ENCODE measurements around the gene LRRC3.

The LRRC3 gene

DNA sequence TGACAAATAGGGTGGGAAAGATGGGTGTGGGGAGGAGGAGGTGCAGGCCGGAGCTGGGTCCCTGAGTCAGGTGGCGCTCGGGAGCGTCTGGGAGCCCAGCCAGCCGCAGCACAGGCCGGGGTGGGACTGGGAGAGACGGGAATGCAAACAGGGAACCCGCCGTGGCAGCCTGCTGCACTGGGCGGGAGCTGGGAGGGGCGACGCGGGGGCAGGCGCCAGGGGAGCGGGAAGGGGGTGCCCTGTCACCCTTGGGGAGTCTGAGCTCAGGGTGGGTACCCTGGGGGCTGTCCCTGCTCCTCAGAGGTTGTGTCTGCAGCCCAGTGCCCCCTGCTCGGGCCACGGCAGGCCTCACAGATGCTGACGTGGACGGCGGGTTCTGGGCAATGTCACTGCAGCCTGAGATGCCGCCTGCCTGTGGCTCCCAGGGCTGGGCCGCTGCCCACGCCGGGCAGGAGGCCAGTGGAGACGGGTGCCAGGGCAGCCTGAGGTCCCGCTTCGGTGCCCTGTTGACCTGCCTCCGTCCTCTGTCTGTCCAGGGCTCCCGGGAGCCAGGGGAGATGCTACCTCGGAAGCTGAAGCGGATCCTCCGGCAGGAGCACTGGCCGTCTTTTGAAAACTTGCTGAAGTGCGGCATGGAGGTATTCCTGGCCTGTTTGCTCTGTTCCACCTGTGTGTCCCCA, 16.6 kb upstream of the LRRC3 start:
- DNase-seq (ENCODE audit: extremely low spot score), result no peak
- ChIA-PET POLR2A (no interaction called here), CTCF (no interaction called here)
- TF ChIP-seq ELF4 (IDR thresholded peaks at IDR 0.05), result no peak
- TF ChIP-seq ARNT (IDR thresholded peaks at IDR 0.05), result no peak
- no peak for TF ChIP-seq HDGF (IDR thresholded peaks at IDR 0.05; ENCODE audit: borderline replicate concordance)
- TF ChIP-seq SP1 (IDR thresholded peaks at IDR 0.05), result no peak

DNA sequence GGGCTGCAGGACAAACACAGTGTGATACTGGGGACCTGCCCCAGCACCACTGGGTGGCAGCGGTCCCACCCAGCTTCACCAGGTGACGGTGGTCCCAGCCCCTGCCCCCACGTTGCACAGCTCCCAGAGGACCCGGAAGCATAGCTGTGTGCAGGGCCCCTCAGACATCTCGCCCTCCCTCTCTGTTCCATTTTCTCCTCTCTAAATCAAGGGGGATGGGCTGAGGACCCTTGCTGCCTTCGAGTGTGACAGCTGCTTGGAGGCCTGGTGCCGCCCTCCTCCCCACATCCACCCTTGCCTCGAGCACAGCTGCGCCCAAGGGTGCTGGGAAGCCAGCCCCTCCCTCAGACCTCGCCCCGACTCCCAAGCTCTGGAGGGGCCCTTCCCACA, 16.1 kb upstream of the LRRC3 start:
- DNase-seq (ENCODE audit: extremely low spot score), result no peak
- ChIA-PET CTCF (no interaction called here), POLR2A (no interaction called here)
- no peak for TF ChIP-seq BHLHE40 (IDR thresholded peaks at IDR 0.05; ENCODE audit: borderline replicate concordance)
- no peak for TF ChIP-seq ELF4 (IDR thresholded peaks at IDR 0.05)
- TF ChIP-seq L3MBTL2 (conservative IDR thresholded peaks at IDR 0.05), result no peak
- no peak for TF ChIP-seq NFRKB (IDR thresholded peaks at IDR 0.05)
- TF ChIP-seq FOXK2 (IDR thresholded peaks at IDR 0.05), result no peak
- no peak for TF ChIP-seq CTBP1 (IDR thresholded peaks at IDR 0.05; ENCODE audit: borderline replicate concordance)
- no peak for TF ChIP-seq ZNF384 (IDR thresholded peaks at IDR 0.05)
- no peak for TF ChIP-seq SUZ12 (IDR thresholded peaks at IDR 0.05)
- no peak for TF ChIP-seq LEF1 (IDR thresholded peaks at IDR 0.05; ENCODE audit: borderline replicate concordance)
- TF ChIP-seq SP1 (IDR thresholded peaks at IDR 0.05), result no peak
- TF ChIP-seq FOXA1 (IDR thresholded peaks at IDR 0.05), result no peak
- TF ChIP-seq, protein P1, sequence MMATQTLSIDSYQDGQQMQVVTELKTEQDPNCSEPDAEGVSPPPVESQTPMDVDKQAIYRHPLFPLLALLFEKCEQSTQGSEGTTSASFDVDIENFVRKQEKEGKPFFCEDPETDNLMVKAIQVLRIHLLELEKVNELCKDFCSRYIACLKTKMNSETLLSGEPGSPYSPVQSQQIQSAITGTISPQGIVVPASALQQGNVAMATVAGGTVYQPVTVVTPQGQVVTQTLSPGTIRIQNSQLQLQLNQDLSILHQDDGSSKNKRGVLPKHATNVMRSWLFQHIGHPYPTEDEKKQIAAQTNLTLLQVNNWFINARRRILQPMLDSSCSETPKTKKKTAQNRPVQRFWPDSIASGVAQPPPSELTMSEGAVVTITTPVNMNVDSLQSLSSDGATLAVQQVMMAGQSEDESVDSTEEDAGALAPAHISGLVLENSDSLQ (IDR thresholded peaks at IDR 0.05), result no peak
- TF ChIP-seq ARNT (IDR thresholded peaks at IDR 0.05), result no peak
- TF ChIP-seq HDGF (IDR thresholded peaks at IDR 0.05; ENCODE audit: borderline replicate concordance), result no peak
- TF ChIP-seq FOXM1 (IDR thresholded peaks at IDR 0.05; ENCODE audit: borderline replicate concordance), result no peak
- no peak for TF ChIP-seq TARDBP (IDR thresholded peaks at IDR 0.05)

GRCh38 chr21:44440241-44441040, 14.9 kb upstream of the LRRC3 start:
- POLR2A ChIA-PET, result no interaction called here
- DNase-seq (ENCODE audit: extremely low spot score), result no peak
- CTCF ChIA-PET, result no interaction called here
- TF ChIP-seq TARDBP (IDR thresholded peaks at IDR 0.05) (no peak), BHLHE40 (IDR thresholded peaks at IDR 0.05; ENCODE audit: borderline replicate concordance) (no peak), FOXK2 (IDR thresholded peaks at IDR 0.05) (no peak)

DNA sequence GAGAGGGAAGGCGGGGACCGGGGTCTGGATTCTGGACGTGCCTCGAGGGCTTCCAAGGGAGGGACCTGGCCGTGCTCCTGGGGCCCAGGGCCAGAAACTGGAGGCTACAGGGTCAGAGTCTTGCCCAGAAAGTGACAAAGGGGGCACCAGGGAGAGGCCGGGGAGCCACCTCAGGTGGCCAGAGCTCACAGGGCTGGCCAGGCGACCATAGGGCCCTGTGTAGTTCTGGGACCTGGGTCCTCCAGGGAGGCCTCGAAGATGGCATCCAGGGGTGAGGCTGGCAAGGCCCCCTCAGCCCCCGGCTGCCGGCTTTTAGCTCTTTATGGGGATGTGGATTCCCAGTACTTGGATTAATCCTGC, 14.3 kb upstream of the LRRC3 start:
- ChIA-PET CTCF (no interaction called here), POLR2A (no interaction called here)
- no peak for TF ChIP-seq TARDBP (IDR thresholded peaks at IDR 0.05)
- TF ChIP-seq FOXA1 (IDR thresholded peaks at IDR 0.05), result no peak
- TF ChIP-seq HDGF (IDR thresholded peaks at IDR 0.05; ENCODE audit: borderline replicate concordance), result no peak
- TF ChIP-seq NFRKB (IDR thresholded peaks at IDR 0.05), result no peak
- TF ChIP-seq LEF1 (IDR thresholded peaks at IDR 0.05; ENCODE audit: borderline replicate concordance), result no peak
- no peak for TF ChIP-seq ARNT (IDR thresholded peaks at IDR 0.05)
- no peak for TF ChIP-seq ZNF384 (IDR thresholded peaks at IDR 0.05)
- TF ChIP-seq SP1 (IDR thresholded peaks at IDR 0.05), result no peak
- DNase-seq (ENCODE audit: extremely low spot score), result no peak

DNA sequence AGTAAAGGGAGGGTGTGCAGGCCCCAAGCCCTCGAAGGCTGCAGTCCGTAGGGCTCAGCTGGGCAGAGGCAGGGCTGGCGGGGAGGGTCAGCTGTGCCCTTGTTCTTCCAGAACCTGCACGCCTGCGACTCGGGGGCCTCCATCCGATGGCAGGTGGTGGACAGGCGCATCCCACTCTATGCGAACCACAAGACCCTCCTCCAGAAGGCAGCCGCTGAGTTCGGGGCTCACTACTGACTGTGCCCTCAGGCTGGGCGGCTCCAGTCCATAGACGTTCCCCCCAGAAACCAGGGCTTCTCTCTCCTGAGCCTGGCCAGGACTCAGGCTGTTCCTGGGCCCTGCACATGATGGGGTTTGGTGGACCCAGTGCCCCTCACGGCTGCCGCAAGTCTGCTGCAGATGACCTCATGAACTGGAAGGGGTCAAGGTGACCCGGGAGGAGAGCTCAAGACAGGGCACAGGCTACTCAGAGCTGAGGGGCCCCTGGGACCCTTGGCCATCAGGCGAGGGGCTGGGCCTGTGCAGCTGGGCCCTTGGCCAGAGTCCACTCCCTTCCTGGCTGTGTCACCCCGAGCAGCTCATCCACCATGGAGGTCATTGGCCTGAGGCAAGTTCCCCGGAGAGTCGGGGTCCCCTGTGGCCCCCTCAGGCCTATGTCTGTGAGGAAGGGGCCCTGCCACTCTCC, 13.6 kb upstream of the LRRC3 start:
- no peak for DNase-seq (ENCODE audit: extremely low spot score)
- ChIA-PET POLR2A (no interaction called here), CTCF (no interaction called here)
- TF ChIP-seq FOXM1 (IDR thresholded peaks at IDR 0.05; ENCODE audit: borderline replicate concordance) (no peak), ZNF384 (IDR thresholded peaks at IDR 0.05) (no peak), L3MBTL2 (conservative IDR thresholded peaks at IDR 0.05) (no peak), ELF4 (IDR thresholded peaks at IDR 0.05) (no peak), CTBP1 (IDR thresholded peaks at IDR 0.05; ENCODE audit: borderline replicate concordance) (no peak), FOXA1 (IDR thresholded peaks at IDR 0.05) (no peak), BHLHE40 (IDR thresholded peaks at IDR 0.05; ENCODE audit: borderline replicate concordance) (no peak), SUZ12 (IDR thresholded peaks at IDR 0.05) (no peak), FOXK2 (IDR thresholded peaks at IDR 0.05) (no peak), TARDBP (IDR thresholded peaks at IDR 0.05) (no peak), SP1 (IDR thresholded peaks at IDR 0.05) (no peak), ARNT (IDR thresholded peaks at IDR 0.05) (no peak), LEF1 (IDR thresholded peaks at IDR 0.05; ENCODE audit: borderline replicate concordance) (no peak)

DNA sequence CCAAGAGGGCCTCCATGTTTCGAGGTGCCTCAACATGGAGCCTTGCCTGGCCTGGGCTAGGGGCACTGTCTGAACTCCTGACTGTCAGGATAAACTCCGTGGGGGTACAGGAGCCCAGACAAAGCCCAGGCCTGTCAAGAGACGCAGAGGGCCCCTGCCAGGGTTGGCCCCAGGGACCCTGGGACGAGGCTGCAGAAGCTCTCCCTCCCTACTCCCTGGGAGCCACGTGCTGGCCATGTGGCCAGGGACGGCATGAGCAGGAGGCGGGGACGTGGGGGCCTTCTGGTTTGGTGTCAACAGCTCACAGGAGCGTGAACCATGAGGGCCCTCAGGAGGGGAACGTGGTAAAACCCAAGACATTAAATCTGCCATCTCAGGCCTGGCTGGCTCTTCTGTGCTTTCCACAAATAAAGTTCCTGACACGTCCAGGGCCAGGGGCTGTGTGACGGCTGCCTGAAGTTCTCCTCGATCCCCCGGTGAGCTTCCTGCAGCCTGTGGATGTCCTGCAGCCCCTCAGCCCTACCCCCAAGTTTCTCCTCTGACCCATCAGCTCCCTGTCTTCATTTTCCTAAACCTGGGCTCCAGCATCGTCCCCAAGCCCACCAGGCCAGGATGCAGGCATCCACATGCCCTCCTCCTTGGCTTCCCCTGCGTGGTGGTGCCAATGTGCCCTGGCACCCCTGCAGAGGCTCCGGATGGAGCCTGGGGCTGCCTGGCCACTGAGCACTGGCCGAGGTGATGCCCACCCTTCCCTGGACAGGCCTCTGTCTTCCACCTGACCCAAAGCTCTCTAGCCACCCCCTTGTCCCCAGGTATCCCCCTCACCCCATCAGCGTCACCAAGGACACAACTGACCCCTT, 12.8 kb upstream of the LRRC3 start:
- no peak for DNase-seq (ENCODE audit: extremely low spot score)
- ChIA-PET POLR2A (interaction anchor here (1.1 kb wide), 1 partner anchor 9 kb away, joined by 3 read pairs; no protein-coding TSS in a partner anchor), CTCF (no interaction called here)
- TF ChIP-seq LEF1 (IDR thresholded peaks at IDR 0.05; ENCODE audit: borderline replicate concordance) (no peak), SP1 (IDR thresholded peaks at IDR 0.05) (no peak), FOXK2 (IDR thresholded peaks at IDR 0.05) (no peak), CTBP1 (IDR thresholded peaks at IDR 0.05; ENCODE audit: borderline replicate concordance) (no peak), BHLHE40 (IDR thresholded peaks at IDR 0.05; ENCODE audit: borderline replicate concordance) (no peak), L3MBTL2 (conservative IDR thresholded peaks at IDR 0.05) (no peak; the same call in 1 of the 2 replicates), HDGF (IDR thresholded peaks at IDR 0.05; ENCODE audit: borderline replicate concordance) (no peak), ARNT (IDR thresholded peaks at IDR 0.05) (no peak), NFRKB (IDR thresholded peaks at IDR 0.05) (no peak), FOXM1 (IDR thresholded peaks at IDR 0.05; ENCODE audit: borderline replicate concordance) (no peak), FOXA1 (IDR thresholded peaks at IDR 0.05) (no peak), ZNF384 (IDR thresholded peaks at IDR 0.05) (no peak), ELF4 (IDR thresholded peaks at IDR 0.05) (no peak), SUZ12 (IDR thresholded peaks at IDR 0.05) (no peak), TARDBP (IDR thresholded peaks at IDR 0.05) (no peak)
- TF ChIP-seq, protein P1 (IDR thresholded peaks at IDR 0.05), result no peak
